ENCODE results near the gene ZNF70. TPM values are rescaled to one million over a fixed set of nuclear protein-coding genes. Genes with fewer than 3 reads are reported as not detected.

Gene ZNF70
- total RNA-seq, 4 donors from 2014 or later: 0.63 to 3.2 (median 2.0) TPM

DNA sequence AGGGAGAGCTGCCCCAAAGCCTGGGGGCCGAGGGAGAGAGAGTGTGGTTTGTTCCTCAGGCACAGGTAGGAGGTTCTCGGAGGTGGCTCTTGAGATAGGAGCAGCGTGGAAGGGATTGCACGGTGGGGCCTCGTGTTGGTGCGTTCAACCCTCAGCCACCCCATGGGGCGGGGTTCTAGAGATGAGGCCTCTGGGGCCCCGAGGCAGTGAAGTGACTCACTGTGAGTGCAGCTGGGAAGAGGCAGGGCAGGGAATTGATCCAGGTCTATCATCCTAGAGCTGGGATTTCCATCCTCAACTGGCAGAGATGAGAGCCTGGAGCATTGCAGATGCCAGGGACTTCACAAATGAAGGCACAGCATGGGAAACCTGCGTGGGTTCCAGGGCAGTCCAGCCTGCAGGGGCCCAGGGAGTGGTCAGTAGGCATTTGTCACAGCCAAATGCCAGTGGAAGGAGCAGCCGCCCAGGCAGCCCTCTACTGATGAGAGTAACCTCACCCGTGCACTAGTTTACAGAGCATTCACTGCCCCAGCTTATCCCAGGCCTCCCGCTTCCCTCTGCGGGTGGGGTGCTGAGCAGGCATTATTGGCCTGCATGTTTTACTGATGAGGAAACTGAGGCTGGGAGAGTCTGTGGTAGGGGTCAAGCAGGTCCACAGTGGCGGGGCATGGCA lies 30.7 kb upstream of the ZNF70 start:
- peak in 1 of 2 donors; percentile 49 for DNase-seq (ENCODE audit: low spot score in 2 of 2)
- 22 to 24% methylated on average over 12 to 13 of the region's 14 CpGs for WGBS, 2 donors
- no peak overlapping the region for H3K4me3 ChIP-seq (ENCODE audit: low read depth, poor library complexity, severe bottlenecking)
- TF ChIP-seq, protein P1, sequence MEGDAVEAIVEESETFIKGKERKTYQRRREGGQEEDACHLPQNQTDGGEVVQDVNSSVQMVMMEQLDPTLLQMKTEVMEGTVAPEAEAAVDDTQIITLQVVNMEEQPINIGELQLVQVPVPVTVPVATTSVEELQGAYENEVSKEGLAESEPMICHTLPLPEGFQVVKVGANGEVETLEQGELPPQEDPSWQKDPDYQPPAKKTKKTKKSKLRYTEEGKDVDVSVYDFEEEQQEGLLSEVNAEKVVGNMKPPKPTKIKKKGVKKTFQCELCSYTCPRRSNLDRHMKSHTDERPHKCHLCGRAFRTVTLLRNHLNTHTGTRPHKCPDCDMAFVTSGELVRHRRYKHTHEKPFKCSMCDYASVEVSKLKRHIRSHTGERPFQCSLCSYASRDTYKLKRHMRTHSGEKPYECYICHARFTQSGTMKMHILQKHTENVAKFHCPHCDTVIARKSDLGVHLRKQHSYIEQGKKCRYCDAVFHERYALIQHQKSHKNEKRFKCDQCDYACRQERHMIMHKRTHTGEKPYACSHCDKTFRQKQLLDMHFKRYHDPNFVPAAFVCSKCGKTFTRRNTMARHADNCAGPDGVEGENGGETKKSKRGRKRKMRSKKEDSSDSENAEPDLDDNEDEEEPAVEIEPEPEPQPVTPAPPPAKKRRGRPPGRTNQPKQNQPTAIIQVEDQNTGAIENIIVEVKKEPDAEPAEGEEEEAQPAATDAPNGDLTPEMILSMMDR (IDR thresholded peaks at IDR 0.05): no peak
- TF ChIP-seq POLR2A (IDR thresholded peaks at IDR 0.05): no peak
- intact Hi-C loops (cut with DNase I; ENCODE audit: low total_unique reads): no loop called here

GRCh38 chr22:23781065-23781464 lies 30.2 kb upstream of the ZNF70 start:
- H3K4me3 ChIP-seq (ENCODE audit: low read depth, poor library complexity, severe bottlenecking): no peak overlapping the region
- intact Hi-C loops (cut with DNase I; ENCODE audit: low total_unique reads): no loop called here
- no peak for DNase-seq (ENCODE audit: low spot score in 2 of 2)
- TF ChIP-seq, protein P1 (IDR thresholded peaks at IDR 0.05): no peak
- no peak for TF ChIP-seq POLR2A (IDR thresholded peaks at IDR 0.05)
- 73% methylated on average over 15 of the region's 15 CpGs for WGBS, 2 donors

- TF ChIP-seq POLR2A (IDR thresholded peaks at IDR 0.05): no peak
- TF ChIP-seq, protein P1 (IDR thresholded peaks at IDR 0.05): no peak
- no peak overlapping the region for H3K4me3 ChIP-seq (ENCODE audit: low read depth, poor library complexity, severe bottlenecking)
- WGBS, 2 donors: 80 to 87% methylated on average over 20 of the region's 20 CpGs
- intact Hi-C loops (cut with DNase I; ENCODE audit: low total_unique reads): no loop called here
- no peak for DNase-seq (ENCODE audit: low spot score in 2 of 2)
These were observed 29.3 kb upstream of the ZNF70 start for GRCh38 chr22:23780146-23780748.

DNA sequence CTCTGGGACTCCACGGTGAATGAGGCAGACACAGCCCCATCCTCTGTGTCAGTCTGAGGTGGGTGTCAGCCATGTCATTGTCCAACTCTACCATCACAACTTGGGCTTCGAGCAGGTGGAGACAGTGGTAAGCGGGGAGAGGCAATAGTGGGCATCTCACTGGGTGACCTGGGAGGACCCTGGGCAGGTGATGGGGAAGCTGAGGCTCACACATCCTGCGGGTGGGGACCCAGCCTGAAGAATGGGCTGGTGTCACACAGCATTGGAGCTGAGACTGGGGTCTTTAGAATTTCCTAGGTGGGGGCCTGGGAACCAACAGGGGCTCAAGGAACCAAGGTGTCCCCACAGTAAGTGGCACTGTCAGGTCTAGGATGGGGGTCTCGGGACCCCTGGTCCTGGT lies 28.8 kb upstream of the ZNF70 start:
- no peak overlapping the region for H3K4me3 ChIP-seq (ENCODE audit: low read depth, poor library complexity, severe bottlenecking)
- WGBS, 2 donors: 89 to 95% methylated on average over 5 of the region's 5 CpGs
- TF ChIP-seq POLR2A (IDR thresholded peaks at IDR 0.05): no peak
- TF ChIP-seq, protein P1 (IDR thresholded peaks at IDR 0.05): no peak
- DNase-seq (ENCODE audit: low spot score in 2 of 2): no peak
- intact Hi-C loops (cut with DNase I; ENCODE audit: low total_unique reads): no loop called here

DNA sequence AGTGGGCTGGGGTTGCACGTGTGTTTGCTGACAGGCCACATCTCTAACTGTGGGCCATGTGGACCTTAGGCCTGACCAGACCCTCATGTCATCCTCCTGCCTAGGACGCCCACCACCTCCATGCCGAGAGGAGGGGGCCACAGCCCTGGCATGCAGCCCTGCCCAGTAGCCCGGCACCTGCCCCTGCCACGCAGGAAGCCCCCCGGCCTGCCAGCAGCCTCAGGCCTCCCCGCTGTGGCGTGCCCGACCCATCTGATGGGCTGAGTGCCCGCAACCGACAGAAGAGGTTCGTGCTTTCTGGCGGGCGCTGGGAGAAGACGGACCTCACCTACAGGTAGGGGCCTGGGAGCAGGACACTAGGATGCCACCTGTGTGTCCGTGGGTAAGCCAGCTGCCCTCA lies 28.2 kb upstream of the ZNF70 start:
- H3K4me3 ChIP-seq (ENCODE audit: low read depth, poor library complexity, severe bottlenecking): no peak overlapping the region
- TF ChIP-seq, protein P1 (IDR thresholded peaks at IDR 0.05): no peak
- TF ChIP-seq POLR2A (IDR thresholded peaks at IDR 0.05): no peak
- DNase-seq (ENCODE audit: low spot score in 2 of 2): no peak
- 75 to 95% methylated on average over 6 to 15 of the region's 16 CpGs for WGBS, 2 donors
- intact Hi-C loops (cut with DNase I; ENCODE audit: low total_unique reads): no loop called here

DNA sequence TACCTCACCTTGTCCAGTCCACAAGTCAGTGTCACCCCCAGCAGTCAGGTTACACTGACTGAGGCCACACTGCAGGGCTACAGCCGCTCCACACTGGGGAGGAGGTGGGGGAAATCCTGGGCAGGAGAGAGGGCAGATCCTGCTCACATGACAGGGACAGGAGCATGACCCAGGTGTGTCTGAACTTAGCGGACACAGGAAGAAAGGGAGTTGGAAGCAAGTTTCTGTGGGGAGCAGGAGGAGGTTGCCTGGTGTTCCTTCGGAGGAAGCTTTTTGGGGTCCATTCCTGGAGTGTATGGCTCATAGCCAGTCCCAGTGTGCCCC lies 27.6 kb upstream of the ZNF70 start:
- 65 to 78% methylated on average over 3 of the region's 3 CpGs for WGBS, 2 donors
- intact Hi-C loops (cut with DNase I; ENCODE audit: low total_unique reads): no loop called here
- TF ChIP-seq POLR2A (IDR thresholded peaks at IDR 0.05): no peak
- TF ChIP-seq, protein P1 (IDR thresholded peaks at IDR 0.05): no peak

More for the DNA sequence above, 27.6 kb upstream of the ZNF70 start:
- DNase-seq (ENCODE audit: low spot score in 2 of 2): no peak
- no peak overlapping the region for H3K4me3 ChIP-seq (ENCODE audit: low read depth, poor library complexity, severe bottlenecking)
